ENCODE measurements around the gene MGME1.
"Not testable (repeated sequence)": the region's sequence is repeated elsewhere in the genome, so short reads cannot be mapped to it uniquely, and the experiment has no call there.

Gene MGME1

DNA sequence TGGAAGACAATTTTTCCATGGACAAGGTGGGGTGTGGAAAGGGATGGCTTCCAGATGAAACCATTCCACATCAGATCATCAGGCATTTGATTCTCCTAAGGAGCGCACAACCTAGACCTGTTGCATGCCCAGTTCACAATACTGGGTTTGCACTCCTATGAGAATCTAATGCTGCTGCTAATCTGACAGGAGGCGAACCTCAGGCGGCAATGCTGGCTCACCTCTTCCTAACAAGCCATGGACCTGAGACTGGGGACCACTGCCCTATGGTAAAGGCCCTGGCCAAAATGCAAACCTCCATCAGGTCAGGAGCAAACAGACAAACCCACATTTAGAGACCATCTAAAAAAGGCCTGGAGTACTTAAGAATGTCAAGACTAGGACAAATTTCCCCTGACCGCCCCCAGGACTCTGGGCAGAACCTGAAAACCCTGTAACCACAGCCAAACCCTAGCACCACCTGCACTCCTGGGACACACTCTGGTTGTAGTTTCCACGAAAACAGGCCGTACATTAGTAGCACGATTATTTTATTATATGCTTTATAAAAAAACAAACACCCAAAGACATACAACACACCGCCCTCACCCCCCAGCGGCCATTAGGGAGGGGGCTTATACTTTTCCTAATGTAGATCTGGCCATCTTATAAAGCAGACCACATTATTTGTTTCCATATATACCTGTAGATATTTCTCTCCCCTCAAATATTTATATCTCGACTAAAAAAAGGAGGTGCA lies 27.6 kb upstream of the MGME1 start:
- no peak for DNase-seq

DNA sequence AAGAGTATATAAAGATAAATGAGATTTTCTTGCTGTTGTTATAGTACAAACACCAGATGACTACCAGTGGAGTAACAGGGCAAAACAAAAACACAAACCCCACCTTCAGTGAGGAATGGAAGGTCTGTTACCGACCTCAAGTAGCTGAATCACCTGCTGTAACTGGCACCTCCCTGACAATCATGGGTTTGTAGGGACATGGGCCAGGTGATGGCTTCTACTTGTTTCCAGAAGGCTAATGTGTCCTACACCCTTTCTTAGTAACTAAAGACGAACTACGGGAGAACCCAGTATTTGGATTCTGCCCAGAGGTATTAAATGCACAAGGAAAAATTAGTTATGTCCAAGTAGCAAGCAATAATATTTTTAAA lies 27.0 kb upstream of the MGME1 start:
- no peak for DNase-seq

DNA sequence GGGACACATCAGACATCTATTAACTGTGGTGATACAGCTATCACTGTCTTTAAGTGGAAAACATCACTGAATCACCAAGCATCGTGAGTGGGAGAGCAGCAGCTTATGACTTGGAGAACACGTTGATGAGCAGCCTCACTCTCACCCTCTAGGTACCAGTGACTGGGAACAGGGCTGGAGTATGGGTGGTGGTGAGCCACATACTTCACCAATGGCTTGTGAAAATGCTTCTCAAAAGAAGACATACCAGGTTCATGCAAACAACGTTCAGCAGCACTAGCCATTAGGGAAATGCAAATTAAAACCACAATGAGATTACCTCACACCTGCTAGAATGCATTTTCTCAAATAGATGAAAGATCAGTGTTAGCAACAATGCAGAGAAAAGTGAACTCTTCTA lies 25.5 kb upstream of the MGME1 start:
- DNase-seq: no peak

DNA sequence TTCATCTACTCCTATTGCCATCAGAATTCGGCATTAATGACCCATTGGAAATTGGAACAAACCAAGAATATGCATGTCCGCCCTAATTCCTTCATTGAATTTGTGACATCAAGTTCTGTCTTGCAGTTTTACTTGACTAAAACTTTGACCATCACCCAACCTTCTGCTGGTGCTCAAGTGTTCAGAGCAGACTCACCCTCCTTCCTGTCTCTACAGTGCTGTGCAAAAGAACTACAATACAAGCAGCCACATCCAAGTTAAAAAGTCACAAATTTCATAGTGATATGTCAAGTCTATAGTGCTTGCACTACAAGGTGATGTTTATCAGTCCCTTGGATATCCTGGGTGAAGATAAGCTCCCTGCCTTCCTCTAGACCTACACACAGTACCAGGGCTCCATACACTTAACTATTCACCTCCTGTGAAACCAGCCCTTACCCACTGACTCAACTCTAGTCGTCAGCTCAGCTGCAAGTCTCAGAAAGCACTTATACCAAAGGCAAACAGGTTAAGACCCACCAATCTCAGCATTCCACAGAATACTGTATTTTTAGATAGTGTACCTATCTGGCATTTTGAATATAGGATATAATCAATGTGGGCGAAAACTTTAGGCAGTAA lies 23.9 kb upstream of the MGME1 start:
- DNase-seq: no peak

DNA sequence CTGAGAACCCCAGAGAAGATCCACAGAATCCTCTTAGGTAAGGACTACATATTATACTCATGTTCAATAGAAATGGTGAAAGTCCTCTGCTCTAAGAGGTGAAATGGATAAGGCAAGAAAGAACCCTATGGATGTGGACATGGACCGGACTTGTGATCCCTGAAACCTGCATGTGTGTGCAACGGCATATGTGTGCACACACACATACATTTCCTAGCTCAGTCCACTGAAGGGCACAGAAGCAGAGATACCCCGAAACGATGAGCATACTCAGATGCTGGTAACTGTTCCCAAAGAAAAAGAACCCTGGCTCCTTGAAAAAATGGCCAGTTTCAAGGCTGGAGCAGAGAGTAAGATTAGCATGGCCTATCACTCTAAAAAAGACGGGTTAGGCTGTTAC lies 22.8 kb upstream of the MGME1 start:
- DNase-seq: no peak

DNA sequence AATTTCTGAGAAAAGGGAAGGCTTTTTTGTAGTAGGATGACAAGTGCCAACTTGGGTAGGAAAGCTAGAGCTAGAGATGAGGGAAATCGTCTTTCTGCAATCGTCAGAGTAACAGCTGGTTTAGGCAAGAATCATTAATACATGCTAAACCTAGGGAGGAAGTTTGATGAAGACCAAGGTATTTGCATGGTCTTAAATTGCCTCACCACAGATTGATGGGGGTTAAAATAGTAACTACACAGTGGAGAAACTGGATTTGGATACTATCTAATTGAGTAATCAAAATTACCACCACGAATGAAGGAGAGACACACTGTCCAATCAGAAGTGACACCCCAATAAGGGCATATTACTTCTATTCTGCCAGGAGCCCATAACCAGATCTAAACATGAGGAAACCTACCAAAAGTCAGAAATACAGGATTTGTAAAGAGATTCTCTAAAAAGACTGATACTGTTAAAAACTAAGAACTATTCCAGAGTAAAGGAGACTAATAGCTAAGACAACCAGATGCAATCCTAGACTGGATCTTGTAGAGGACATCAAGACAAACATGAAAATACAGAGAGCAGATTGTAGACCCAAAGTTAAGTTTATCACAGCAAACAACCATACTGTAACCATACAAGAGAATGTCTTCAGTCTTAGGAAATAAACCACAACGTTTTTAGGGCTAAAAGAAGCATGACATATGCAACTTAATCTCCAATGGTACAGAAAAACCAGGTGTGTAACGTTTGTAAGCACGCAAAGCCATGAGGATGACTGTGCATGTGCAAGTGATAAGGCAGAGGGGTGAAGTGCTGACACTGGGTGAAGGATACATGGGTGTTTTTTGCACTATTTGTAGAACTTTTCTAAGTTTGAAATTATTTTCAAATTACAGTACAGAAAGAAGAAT lies 22.0 kb upstream of the MGME1 start:
- DNase-seq: no peak

DNA sequence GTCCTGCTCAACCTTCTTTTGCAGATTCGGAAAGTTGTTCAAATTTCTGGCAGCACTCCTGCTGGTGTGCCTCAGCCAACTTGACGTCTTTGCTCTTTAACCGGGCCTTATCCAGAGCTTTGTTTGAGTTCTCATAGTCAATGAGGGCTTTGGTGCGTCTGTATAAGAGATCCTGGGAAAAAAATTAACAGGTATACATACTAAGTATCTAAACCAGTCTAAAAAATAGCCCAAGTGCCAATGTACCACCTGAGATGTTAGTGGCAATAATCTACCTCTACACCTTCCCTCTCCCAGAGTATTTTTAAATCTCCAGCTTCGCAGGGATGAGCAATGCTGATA lies 21.4 kb upstream of the MGME1 start:
- DNase-seq: no peak

DNA sequence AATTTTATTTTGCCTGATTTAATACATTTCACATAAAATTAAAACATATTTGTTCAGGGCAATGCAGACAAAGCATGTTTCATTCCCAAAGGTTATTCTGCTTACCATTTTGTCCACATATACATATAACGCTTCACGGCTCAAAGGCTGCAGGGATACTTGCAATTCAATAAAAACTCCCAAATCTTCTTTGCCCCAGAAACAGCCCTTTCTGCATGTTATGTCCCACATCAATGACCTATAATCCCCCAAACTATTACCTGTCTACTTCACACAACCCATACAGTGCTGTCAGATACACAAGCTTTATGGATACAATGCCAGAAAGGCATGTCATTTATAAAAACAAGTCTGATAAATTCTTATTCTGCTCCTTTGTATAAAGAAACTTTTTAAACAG lies 20.4 kb upstream of the MGME1 start:
- DNase-seq: no peak

DNA sequence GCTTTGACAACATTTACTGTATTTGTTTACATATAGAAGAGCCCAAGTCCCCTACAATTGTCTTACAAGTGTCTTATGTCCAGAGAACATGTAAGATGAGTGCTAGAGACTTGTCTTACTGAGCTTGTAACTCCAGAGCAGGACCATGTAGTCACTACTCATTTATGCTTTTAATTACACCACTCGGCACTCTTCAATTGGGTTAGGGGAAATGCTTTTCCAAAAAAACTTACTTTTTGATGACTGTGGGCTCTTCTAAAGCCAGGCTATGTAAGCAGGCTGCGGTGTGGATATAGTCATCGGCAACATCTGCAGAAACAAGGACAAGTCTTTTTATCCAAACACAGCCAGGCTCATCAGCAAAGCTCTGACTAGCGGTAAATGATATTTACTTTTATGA lies 18.9 kb upstream of the MGME1 start:
- DNase-seq: no peak

DNA sequence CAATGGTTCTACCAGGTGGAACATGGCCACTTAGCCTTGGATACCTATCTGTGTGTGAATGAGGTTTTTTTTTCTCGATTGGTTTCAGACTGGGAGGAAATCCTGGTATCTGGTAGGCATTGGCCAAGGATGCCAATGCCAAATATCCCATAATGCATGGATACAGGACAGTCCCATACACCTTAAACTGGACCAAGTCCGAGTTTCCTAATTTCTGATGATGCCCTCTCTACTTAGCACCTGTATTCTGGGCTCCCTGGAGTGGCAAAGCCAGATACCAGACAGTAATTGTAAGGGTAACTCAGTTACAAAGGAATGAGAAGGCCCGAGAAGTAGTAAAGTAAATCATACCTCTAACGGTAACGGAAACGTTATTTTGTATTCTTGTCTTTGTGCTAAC lies 18.1 kb upstream of the MGME1 start:
- no peak for DNase-seq

DNA sequence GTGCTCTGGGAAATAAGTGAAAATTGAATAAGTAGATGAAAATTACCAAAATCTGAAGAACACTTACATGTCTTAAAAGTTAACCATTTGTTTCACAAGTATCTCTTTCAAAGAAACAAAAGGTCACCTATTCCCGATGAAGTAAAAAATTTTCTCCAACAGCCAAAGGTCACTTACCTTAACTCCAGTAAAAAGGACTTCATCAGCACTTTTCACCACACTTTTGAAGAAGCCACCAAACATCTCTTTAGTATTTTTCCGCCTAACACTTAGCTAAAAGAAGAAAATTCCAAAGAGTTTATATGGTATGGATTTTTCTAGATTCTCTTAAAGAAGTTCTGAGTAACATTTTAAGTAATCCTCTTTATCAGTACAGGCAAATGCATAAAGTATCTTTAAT lies 17.5 kb upstream of the MGME1 start:
- DNase-seq: no peak

DNA sequence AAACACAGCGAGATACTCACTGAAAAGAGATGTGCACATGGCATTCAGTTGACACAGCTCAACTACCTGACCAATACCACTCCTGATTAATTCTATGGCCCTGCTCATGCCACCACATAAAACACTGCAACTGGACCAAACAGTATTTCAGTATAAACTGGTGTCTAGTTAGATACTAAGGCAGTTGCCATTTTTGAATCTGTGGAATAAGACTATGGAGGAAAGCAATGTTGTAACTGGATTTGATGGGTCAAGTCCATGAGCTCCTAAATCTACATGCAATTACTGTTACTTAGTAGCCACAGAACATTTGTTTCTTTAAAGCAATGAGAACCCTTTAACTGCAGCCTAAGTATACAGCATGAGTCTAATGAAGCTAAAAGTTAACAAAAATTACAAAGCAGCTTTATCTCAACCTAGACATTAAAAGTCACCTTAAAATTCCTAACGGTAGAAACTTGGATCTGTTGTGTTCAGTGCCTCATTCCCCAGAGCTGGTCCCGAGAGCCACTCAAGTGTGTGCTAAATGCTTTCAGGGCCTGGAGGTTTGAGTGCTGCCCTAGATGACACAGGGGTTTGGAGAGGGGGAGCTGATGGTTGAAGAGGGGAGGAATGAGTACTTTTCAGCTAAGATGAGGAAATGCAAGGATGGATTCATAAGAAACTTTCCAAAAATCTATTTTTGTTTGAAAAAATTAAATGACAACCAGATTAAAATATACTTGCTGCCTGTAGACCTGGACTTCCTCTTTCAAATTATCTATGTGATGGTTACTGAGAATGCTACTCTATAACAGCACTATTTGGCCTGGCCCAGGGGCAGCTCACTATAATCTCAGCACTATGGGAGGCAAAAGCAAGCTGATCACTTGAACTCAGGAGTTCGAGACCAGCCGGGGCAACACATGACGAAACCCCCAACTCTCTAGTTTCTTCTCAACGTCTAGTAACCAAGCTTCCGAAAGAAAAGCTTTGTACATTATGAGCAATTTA lies 15.8 kb upstream of the MGME1 start:
- DNase-seq: no peak

DNA sequence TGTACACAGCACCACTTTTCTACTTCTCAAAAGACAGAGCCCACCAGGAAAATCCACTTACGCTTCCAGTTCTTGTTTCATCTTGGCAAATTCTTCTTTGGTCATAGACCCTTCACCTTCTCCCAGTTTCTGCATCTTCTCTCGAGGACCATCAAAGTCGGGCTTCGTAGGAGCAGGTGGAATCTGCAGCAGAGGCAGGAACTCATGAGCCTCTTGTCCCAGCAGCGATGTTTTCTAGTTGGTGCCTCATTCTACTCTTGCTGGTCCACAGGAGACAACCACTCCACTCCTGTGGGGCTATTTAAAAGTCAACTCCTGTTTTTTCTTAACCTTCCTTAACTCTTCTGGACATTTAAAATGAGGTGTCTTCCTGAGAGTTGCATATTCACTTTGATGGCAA lies 14.9 kb upstream of the MGME1 start:
- no peak for DNase-seq

DNA sequence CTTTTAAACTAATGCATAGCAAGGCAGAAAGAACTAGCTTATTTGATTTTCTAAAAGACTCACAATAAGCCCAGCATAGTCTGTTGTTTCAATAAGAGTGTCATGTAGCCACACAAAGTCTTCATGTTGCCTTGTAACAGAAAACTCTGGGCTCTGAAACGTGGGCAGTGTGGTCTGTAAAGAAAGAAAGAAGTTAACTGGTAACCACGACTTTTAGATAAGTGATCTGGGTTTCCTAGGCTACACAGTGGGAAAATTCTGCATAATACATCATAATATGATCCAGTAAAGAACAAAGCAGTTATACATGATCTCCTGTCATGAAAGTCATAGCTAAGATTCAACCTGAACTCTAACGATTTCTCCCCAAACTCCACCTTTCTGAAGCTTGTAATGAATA lies 13.5 kb upstream of the MGME1 start:
- no peak for DNase-seq

DNA sequence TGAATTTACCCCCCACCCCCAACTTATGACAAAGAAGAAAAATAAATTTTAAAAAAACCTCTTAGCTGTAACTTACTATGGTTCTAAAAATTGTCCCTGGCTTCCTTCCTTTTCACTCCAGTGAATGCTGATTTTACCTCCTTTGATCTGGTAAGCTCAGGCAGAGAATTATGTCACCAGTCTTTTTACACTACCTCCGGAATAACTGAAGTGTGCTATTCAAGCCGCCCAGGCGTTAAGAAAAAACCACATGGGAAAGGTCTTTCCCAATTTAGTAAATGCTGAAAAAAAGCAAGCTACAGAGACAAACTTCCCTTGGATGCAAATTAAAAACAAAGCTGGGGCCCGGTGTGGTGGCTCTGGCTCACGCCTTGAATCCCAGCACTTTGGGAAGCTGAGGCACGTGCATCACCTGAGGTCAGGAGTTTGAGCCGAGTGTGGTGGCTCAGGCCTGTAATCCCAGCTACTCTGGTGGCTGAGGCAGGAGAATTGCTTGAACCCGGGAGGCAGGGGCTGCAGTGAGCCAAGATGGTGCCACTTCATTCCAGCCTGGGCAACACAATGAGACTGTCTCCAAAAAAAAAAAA lies 12.6 kb upstream of the MGME1 start:
- no peak for DNase-seq

DNA sequence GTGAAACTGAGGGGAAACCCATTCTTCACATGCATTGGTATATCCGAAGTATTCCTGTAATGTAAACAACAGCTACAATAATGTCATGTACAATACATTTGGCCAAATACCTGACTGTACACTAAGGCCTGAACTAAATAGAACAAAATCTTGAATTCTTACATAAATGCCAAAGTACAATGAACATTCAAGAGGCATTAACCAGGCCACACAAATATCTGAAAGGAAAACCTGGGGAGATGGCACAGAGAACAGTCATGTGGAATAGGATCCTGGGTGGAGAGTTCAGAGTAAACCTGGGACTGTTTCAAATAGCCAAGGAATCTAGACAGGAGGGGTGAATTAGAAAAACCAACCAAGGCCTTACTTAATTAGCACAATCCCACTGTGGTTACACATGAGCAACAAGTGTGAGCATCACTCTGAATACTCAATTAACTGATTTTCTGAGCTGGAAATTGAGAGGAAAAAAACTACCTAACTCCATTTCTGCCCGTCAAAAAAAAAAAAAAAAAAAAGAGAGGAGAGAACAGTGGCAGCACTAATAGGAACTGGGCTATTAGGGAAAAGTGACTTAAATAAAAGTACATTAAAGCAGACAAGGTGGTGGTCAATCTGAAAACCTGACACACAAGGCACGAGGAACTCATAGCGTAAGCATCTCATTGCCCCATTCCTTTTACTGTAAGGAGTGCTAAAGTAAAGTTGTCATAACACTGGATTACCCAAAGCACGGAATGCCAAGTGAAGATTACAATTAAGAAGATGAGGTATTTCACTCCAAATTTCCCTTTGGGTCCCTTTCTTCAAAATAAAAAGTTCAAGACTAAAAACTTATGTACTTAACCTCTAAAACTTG lies 11.1 kb upstream of the MGME1 start:
- no peak for DNase-seq

DNA sequence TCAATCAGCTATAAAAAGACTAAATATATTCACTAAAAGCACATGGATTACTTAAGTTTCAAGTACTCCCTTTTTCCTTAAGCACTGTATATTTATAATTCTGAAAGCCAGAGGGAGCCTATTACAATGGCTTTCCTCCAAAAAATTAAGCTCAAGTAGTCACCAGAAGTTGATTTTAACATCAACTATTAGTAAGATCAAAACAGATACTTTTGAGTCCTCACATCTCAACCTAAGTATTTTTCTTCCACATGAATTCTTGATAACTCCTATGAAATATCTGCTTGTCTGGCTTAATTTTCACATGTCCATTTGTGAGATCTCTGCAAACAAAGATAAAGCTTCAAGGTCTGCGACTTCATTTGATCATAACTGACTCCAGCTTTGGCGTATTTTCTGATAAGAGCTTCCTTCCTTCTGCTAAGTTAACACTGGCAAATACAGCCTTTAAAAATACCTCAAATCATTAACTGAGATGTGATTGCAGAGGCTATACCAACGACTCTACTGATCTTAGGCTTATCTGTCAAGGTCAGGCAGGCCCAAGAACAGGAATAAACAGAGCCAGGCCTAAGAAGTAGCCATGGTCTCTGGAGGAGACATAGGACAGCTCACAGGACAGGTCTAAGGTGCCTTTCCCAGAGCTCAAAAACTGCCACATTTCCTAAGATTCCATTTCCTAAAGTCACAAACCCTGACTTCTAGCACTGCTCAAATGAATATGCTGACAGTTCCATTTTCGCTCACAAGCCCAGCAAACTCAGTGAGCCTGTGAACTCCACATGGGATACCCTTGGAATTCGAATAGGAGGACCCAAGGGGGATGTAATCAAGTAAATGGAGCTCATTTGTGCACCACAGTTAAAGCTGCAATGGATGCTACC lies 10.2 kb upstream of the MGME1 start:
- DNase-seq: no peak

DNA sequence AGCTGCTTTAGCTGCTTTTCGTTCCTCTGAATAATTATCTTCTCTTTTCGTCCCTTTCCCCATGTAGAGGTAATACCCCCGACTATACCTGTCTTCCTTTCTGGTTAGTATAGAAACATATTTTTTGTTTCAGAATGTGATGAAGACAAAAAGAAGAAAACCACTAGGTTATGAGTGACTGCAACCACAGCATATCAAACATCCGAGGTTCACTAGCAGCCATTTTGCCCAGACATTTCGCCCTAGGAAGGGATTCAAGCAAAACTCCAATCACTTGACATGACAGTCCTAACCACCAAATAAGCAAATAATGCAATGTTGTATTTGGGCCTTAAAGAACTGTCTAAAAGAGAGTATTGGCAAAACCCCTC lies 9.6 kb upstream of the MGME1 start:
- DNase-seq: no peak

DNA sequence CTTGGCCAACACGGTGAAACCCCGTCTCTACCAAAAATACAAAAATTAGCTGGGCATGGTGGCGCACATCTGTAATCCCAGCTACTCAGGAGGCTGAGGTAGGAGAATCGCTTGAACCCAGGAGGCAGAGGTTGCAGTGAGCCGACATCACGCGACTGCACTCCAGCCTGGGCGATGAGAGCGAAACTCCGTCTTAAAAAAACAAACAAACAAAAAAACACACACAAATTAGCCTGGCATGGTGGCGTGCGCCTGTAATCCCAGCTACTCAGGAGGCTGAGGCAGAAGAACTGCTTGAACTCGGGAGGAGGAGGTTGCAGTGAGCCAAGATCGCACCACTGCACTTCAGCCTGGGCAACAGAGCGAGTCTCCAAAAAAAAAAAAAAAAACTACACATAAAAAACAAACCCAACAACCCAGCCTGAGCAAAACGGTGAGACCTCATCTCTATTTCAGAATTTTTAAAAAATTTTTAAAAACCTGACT lies 8.4 kb upstream of the MGME1 start:
- not testable (repeated sequence) for DNase-seq

DNA sequence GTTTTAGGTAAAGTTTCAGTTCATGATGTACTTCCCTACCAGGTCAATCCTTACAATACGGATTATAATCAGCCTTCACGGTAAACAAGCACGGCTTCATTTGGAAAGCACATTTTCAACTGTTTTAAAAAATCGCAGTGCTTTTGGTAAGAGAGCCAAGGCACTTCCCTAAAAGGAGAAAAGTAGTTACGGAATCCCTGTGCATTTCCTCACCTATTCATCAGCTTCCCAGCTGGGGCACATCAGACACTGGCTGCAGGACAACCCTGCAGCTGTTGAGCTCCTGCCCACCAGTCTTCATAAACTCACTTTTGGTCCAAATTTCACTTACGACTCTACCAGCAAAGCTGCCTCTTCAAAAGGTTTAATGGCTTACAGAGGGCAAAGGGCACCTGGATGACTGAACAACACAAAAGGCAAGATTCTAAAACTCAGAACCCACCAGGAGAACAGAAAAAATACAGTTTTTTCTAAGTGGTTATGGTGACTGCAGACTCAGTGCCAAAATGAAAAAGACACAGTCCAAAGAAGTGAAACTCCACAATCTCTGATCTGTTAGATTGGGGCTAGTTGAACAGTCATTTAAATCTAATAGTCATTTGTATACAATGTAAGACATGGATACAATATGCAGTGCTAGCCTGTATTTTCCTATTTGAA lies 7.8 kb upstream of the MGME1 start:
- no peak for DNase-seq

Measured in NCI-H2029 (cell line).